WTC11 (cell line): ENCODE results near the gene LCLAT1.

Experiments used
- CTCF ChIP-seq: fragments of 200-600 bp; IDR thresholded peaks from 2 replicates; pipeline ENCODE4 v1.8.0; 2022; ENCODE audit warnings: antibody characterized with exemption
- ESRRA ChIP-seq: sonication (generic); formaldehyde crosslinking; IDR thresholded peaks from 2 replicates; pipeline ENCODE4 v1.8.1; 2022; ENCODE audit warnings: mild to moderate bottlenecking, missing genetic modification reagents, borderline replicate concordance

GRCh38 chr2:30436859-30437435 lies 10.1 kb upstream of the LCLAT1 start:
- TF ChIP-seq ESRRA (CRISPR knock-in tag): no peak
- TF ChIP-seq CTCF: no peak
